H1 (cell line): Measurements from ENCODE around the gene ANAPC2. TPM values are rescaled to one million over a fixed set of nuclear protein-coding genes. Genes with fewer than 3 reads are reported as not detected.

Experiments
- SP4 ChIP-seq: IDR thresholded peaks from 2 replicates; pipeline ENCODE4 v1.6.1; 2012; ENCODE audit warnings: low read length, inconsistent platforms
- polyA plus RNA-seq, 7 experiments: library from polyadenylated mRNA; depleted of rRNA in 3 of 7; stranded (reverse) in 5 of 7; unstranded in 2 of 7; fragments of >200 nt in 5 of 7; fragments of 200-250 nt in 2 of 7; gene quantifications; 1 replicate in 5 of 7; 2 replicates in 1 of 7; 4 replicates in 1 of 7; pipeline versions ENCODE4 v1.2.1 to v1.2.3, GENCODE V29; 2011 to 2013; ENCODE audit warnings: missing spikeins in 2 of 7, mixed read lengths in 2 of 7
- total RNA-seq: library from RNA; stranded (reverse); fragmentation: NEBNext Ultra II Directional; extraction: Animal tissue kit (Norgen Biotek cat#: 25700); gene quantifications from 2 replicates; pipeline ENCODE4 v1.2.1, GENCODE V29; 2021

Gene ANAPC2
- total and polyA plus RNA-seq, 2 of the 8 experiments (the other 6 are each of a cell fraction or from before 2014, with no cell fraction given), result 30.2 to 37.7 TPM

DNA sequence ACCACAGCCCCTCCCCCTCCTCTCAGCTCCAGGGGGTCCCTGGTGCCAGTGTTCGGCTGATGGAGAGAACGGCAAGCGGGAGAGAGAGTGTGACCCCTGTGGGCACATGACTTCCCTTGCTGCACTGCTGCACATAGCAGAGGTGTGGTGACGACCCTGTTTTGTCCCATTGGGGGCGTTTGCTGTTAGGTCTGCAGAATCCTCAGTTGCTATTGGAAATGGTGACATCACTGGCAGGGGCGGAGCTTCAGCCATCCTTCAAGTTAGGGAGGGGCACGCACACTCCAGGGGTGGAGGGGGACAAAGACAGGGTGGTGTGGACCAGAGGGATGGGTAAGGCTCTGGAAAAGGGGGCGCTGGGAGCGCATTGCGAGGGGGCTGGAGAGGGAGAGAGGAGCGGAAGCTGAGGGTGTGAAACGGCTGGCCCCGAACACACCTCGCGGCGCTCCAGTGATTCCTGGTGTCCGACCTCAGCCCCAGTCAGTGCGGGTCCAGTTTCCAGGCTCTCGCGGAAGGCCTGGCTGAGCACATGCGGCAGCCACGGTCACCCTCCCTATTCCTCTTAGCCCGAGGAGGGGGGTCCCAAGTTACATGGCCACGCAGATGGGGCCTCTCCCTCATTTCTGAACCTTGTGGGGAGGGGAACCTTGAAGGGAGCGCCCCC lies 50.2 kb downstream of the ANAPC2 start (continued):
- TF ChIP-seq SP4, result no peak
